ENCODE results near the gene DDI1.

DNA sequence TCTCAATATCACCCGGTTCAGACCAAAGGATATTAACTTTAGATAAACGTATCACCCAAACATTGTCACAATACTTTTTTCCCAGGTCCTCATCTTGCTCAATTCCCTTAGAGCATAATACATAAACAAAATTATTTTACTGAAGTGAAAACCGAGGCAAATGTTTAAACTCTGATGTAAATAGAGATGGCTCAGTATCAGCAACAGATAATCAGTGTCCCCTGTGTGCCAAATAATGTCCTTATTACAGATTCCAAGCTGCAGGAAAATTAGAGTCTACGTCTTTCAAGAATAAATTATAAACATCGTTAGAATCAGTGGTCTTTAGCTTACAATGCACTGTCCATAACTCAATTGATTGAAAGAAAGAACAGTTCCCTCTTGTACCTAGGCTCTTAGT lies 50.2 kb downstream of the DDI1 start:
- TF ChIP-seq, protein P1, sequence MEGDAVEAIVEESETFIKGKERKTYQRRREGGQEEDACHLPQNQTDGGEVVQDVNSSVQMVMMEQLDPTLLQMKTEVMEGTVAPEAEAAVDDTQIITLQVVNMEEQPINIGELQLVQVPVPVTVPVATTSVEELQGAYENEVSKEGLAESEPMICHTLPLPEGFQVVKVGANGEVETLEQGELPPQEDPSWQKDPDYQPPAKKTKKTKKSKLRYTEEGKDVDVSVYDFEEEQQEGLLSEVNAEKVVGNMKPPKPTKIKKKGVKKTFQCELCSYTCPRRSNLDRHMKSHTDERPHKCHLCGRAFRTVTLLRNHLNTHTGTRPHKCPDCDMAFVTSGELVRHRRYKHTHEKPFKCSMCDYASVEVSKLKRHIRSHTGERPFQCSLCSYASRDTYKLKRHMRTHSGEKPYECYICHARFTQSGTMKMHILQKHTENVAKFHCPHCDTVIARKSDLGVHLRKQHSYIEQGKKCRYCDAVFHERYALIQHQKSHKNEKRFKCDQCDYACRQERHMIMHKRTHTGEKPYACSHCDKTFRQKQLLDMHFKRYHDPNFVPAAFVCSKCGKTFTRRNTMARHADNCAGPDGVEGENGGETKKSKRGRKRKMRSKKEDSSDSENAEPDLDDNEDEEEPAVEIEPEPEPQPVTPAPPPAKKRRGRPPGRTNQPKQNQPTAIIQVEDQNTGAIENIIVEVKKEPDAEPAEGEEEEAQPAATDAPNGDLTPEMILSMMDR (IDR thresholded peaks at IDR 0.05), result no peak
- no peak for TF ChIP-seq POLR2A (IDR thresholded peaks at IDR 0.05)
- TF ChIP-seq POLR2AphosphoS5 (IDR thresholded peaks at IDR 0.05), result no peak

Data from breast epithelium (tissue), 3 donors.